Measurements from ENCODE around the gene COL4A2.

Gene COL4A2

DNA sequence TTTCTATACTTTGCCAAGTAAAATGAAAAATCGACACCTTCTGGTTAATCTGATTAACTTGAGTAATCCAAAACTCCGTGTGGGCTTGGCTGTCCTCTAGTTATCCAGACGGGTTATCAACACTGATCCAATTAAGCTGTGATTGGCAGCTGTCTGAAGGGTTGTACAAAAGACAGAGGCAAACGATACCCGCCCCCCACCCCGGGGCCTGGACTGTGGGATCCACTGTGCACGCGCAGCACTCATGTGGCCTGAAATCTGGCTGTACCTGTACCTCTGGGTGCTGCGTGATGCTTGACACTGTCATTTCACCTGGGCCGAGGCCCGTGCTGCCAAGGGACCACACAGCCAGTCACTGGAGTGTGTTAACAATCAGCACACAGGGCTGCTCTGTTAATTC is 53.5 kb downstream of the COL4A2 start:
- DNase-seq, result no peak

GRCh38 chr13:110361365-110361911 is 54.4 kb downstream of the COL4A2 start:
- no peak for DNase-seq

DNA sequence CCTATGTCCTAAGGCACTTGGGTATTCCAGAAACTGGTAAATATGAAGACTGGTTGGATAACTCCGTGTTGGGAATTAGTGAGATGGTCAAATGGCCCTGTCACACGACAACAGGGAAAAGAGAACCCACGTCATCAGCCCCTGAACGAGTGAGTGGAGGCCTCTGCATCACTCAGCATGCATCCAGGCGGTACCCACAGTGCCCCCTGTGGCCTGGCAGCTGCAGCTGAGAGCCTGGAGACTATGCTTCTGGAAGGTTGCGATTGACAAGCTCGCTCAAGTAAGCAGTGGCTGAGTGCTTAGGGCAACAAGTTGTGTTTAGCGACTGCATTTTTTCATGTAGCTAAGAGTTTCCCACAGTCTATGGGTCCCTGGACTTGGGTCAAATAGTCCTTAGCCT is 55.9 kb downstream of the COL4A2 start:
- DNase-seq, result no peak

DNA sequence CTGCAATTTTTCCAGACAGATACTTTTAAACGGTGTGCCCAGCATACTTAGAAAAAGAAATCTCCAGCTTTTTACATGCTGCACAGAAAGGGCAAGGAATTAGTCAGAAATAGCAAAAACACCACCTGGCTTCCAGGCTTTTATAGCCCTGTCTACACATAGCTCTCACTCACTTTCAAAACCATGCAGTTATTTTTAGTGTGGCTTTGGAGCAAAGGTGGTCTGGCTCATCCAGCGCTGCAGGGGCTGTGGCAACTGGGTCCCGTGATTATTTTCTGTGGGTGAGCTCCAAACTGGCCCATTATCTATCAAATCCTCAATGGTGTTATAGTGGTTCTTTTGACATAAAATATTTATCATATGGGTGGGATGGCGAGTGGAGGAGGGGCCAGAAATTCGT is 57.0 kb downstream of the COL4A2 start:
- no peak for DNase-seq

DNA sequence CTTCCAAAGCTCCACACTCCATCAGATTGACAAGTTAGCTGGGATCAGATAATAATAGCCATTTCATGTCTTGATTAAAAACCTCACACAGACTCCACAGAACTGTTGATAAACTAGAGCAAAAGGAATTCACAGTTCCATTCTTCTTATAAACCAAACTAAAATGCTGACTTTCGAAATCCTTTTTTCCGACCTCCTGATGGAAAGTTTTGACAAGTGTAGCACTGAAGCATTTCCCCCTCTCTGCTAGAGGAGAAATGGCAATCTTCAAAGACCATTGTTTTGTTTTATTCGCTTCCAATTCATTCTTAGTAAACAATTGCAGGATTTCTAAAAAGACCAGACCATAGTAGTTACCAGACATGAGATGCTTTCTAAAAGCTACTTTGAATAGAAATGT is 58.8 kb downstream of the COL4A2 start:
- no peak for DNase-seq

DNA sequence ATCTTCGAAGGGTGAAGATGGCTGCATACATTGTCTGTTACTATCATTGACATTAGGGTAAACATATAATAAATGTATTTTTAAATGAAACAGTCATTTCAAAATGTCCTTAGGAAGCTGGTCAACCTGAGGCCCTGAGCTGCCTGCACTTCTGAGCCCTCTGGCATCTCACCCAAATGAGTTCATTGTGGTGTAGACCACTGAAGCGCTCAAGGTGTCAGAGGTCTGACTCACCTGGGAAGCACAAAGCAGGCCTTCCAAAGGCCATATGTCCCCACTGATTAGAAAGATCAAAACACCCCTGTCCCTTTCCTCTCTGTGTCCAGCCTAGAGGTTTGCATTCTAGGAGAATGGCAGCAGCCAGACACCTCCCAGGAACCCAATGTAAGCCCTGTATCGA is 59.6 kb downstream of the COL4A2 start:
- DNase-seq, result no peak

DNA sequence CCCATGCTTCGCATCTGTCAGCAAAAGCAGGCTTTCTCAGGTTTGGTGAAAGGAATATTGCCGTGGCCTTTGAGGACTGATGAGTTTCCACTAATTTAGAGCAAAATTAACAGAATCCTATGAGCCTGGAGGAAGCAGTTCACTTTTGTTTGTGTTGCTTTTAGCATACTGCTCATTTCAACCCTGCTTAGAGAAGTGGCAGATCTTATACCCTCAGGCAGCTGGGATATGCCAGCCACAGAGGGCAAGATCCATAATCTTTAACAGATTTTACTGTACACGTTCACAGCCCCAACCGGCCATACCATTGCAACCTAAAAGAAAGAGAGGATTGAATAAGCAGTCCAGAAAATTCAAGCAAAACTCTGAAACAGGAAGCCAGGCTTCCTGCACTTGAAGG is 60.5 kb downstream of the COL4A2 start:
- DNase-seq, result no peak

GRCh38 chr13:110368408-110368807 is 61.3 kb downstream of the COL4A2 start:
- no peak for DNase-seq

GRCh38 chr13:110369400-110369799 is 62.3 kb downstream of the COL4A2 start:
- DNase-seq, result no peak

- no peak for DNase-seq
These were observed 64.7 kb downstream of the COL4A2 start for GRCh38 chr13:110371550-110372465.

- no peak for DNase-seq
These were observed 65.6 kb downstream of the COL4A2 start for GRCh38 chr13:110372676-110373075.

DNA sequence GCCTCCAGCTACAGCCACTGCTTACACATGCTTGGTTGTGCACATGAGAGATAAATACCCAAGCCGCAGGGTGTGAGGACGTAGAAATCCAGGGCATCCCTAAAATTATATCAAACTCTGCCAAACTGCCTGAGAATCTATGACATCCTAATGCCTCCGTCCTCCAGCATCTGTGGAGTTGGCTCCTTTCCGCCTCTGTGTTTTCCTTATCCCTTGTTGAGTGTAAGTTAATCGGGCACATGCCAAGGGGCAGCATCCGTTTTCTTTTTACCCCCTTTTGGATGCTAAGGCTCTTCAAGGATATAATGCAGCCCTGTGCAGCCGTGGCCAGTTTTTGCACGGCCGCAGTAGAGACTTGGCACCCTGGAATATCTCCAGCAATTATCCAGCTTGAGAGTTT is 66.5 kb downstream of the COL4A2 start:
- DNase-seq, result no peak

- DNase-seq, result no peak
These were observed 67.6 kb downstream of the COL4A2 start for GRCh38 chr13:110374431-110375370.

DNA sequence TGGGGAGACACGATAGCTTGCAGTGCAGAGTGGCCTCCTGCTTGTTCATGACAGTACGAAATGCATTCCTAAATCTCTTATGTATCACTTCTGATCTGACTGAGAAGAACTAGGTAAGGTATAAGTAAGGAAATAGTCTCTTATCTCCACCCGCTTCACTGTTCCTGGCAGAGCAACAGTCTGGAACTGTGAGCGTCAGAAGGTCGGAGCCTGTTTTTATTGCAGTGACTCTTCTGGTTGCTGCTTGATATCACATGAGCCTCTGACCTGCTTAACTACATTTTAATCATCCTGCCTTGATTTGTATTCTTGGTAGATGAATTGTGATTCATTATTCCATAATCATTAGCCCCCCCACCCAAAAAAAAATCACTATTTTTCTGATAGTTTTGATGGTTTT is 69.0 kb downstream of the COL4A2 start:
- DNase-seq, result no peak

- no peak for DNase-seq
These were observed 70.2 kb downstream of the COL4A2 start for GRCh38 chr13:110377178-110377825.

- no peak for DNase-seq
These were observed 70.7 kb downstream of the COL4A2 start for GRCh38 chr13:110377826-110378201.

- no peak for DNase-seq
These were observed 72.3 kb downstream of the COL4A2 start for GRCh38 chr13:110379358-110379757.

DNA sequence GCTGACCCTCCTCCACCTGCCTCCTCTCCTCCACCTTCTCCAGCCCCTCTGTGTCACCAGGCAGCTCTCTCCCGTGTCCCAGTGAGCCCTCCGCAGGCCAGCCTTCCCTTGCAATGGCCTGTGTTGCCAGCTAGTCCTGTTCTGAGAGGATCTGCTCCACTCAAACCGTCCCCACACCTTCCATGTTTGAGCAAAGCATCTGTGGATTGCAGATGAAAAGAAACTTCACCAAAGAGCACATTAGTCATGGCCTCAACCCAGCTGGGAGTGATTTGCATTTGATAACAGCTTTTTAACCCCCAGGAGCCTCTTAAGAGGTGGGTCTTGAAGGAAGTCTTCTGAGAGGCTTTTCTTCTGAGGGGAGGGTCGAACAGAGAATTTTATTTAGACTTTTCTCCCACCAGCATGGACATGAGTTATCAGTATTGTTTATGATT is 72.8 kb downstream of the COL4A2 start:
- no peak for DNase-seq

GRCh38 chr13:110380359-110381028 is 73.4 kb downstream of the COL4A2 start:
- DNase-seq, result no peak

DNA sequence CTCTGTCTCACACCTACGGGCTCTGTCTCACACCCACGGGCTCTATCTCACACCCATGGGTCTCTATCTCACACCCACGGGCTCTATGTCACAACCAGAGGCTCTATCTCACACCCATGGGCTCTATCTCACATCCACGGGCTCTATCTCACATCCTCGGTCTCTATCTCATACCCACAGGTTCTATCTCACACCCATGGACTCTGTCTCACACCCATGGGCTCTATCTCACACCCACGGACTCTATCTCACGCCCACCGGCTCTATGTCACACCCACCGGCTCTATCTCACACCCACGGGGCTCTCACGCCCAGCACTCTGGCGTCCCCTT is 73.9 kb downstream of the COL4A2 start:
- no peak for DNase-seq

GRCh38 chr13:110382229-110382628 is 75.1 kb downstream of the COL4A2 start:
- no peak for DNase-seq

- no peak for DNase-seq
These were observed 75.7 kb downstream of the COL4A2 start for GRCh38 chr13:110382830-110383229.

Measured in activated CD4-positive, CD25-positive, alpha-beta regulatory T cell (primary cell).